ENCODE measurements around the gene GHR.
"Not testable (repeated sequence)": the region's sequence is repeated elsewhere in the genome, so short reads cannot be mapped to it uniquely, and the experiment has no call there.

Gene GHR

GRCh38 chr5:42680046-42680445 is 256.8 kb downstream of the GHR start:
- no peaks in the 10 kb centered on the region for H3K9me2 ChIP-seq (replicated peaks; ENCODE audit: insufficient read depth, low read length)
- H3K27me3 ChIP-seq (replicated peaks; ENCODE audit: insufficient read depth, low read length): no peaks in the 10 kb centered on the region
- H3F3A ChIP-seq (ENCODE audit: insufficient read depth, low read length): peaks cover 3% of the 10 kb centered on the region; the same call in 1 of the 2 replicates
- no peak for TF ChIP-seq CTCF (IDR thresholded peaks at IDR 0.05; ENCODE audit: low read length)
- no peak for TF ChIP-seq EZH2phosphoT487 (IDR thresholded peaks at IDR 0.05; ENCODE audit: low read length)
- TF ChIP-seq EZH2 (optimal IDR thresholded peaks at IDR 0.05; ENCODE audit: low read depth, low read length): no peak
- H3K9me3 ChIP-seq (replicated peaks; ENCODE audit: insufficient read depth, low read length): no peaks in the 10 kb centered on the region; the same call in 1 of the 2 replicates
- no peak overlapping the region for H3K9ac ChIP-seq (ENCODE audit: low read length)
- no peaks in the 10 kb centered on the region for H3K36me3 ChIP-seq (replicated peaks; ENCODE audit: insufficient read depth, low read length)
- DNase-seq: no peak
- no peaks in the 10 kb centered on the region for H3K79me2 ChIP-seq (ENCODE audit: low read length)
- no peak overlapping the region for H2AFZ ChIP-seq (ENCODE audit: low read length)
- H3K4me1 ChIP-seq (ENCODE audit: low read length): peaks cover 16% of the 10 kb centered on the region
- no peaks in the 10 kb centered on the region for H4K20me1 ChIP-seq (ENCODE audit: insufficient read depth, low read length)
- no peak overlapping the region for H3K27ac ChIP-seq (ENCODE audit: low read length)
- H3K4me2 ChIP-seq (ENCODE audit: low read depth, low read length): no peak overlapping the region
- no peak overlapping the region for H3K4me3 ChIP-seq (ENCODE audit: low read length)

- H3K79me2 ChIP-seq (ENCODE audit: low read length); H3K9me2 ChIP-seq (replicated peaks; ENCODE audit: insufficient read depth, low read length); H3K27ac ChIP-seq (ENCODE audit: low read length); H3K27me3 ChIP-seq (replicated peaks; ENCODE audit: insufficient read depth, low read length); H3K36me3 ChIP-seq (replicated peaks; ENCODE audit: insufficient read depth, low read length); H3K9me3 ChIP-seq (replicated peaks; ENCODE audit: insufficient read depth, low read length); DNase-seq; H3K9ac ChIP-seq (ENCODE audit: low read length); H3F3A ChIP-seq (ENCODE audit: insufficient read depth, low read length); H2AFZ ChIP-seq (ENCODE audit: low read length); H3K4me3 ChIP-seq (ENCODE audit: low read length); H3K4me1 ChIP-seq (ENCODE audit: low read length); H4K20me1 ChIP-seq (ENCODE audit: insufficient read depth, low read length); H3K4me2 ChIP-seq (ENCODE audit: low read depth, low read length): not testable (repeated sequence)
Observed at GRCh38 chr5:42685078-42685477, 261.8 kb downstream of the GHR start.

GRCh38 chr5:42689391-42689790 is 266.2 kb downstream of the GHR start:
- no peak overlapping the region for H3K4me3 ChIP-seq (ENCODE audit: low read length)
- no peak for DNase-seq
- H3K4me1 ChIP-seq (ENCODE audit: low read length): no peaks in the 10 kb centered on the region
- H3F3A ChIP-seq (ENCODE audit: insufficient read depth, low read length): no peaks in the 10 kb centered on the region
- H4K20me1 ChIP-seq (ENCODE audit: insufficient read depth, low read length): no peaks in the 10 kb centered on the region
- no peak overlapping the region for H2AFZ ChIP-seq (ENCODE audit: low read length)
- H3K79me2 ChIP-seq (ENCODE audit: low read length): no peaks in the 10 kb centered on the region
- H3K27me3 ChIP-seq (replicated peaks; ENCODE audit: insufficient read depth, low read length): no peaks in the 10 kb centered on the region
- H3K9me2 ChIP-seq (replicated peaks; ENCODE audit: insufficient read depth, low read length): no peaks in the 10 kb centered on the region
- H3K9me3 ChIP-seq (replicated peaks; ENCODE audit: insufficient read depth, low read length): no peaks in the 10 kb centered on the region
- no peak overlapping the region for H3K4me2 ChIP-seq (ENCODE audit: low read depth, low read length)
- TF ChIP-seq EZH2 (optimal IDR thresholded peaks at IDR 0.05; ENCODE audit: low read depth, low read length): no peak
- no peak for TF ChIP-seq EZH2phosphoT487 (IDR thresholded peaks at IDR 0.05; ENCODE audit: low read length)
- no peak for TF ChIP-seq CTCF (IDR thresholded peaks at IDR 0.05; ENCODE audit: low read length)
- H3K9ac ChIP-seq (ENCODE audit: low read length): no peak overlapping the region
- H3K36me3 ChIP-seq (replicated peaks; ENCODE audit: insufficient read depth, low read length): no peaks in the 10 kb centered on the region
- no peak overlapping the region for H3K27ac ChIP-seq (ENCODE audit: low read length)

- Histone ChIP-seq H3K4me2 (ENCODE audit: low read depth, low read length) (peak overlapping the region; percentile 7; the same call in 1 of the 2 replicates), H3K36me3 (replicated peaks; ENCODE audit: insufficient read depth, low read length) (no peaks in the 10 kb centered on the region), H3K9me3 (replicated peaks; ENCODE audit: insufficient read depth, low read length) (no peaks in the 10 kb centered on the region), H3K79me2 (ENCODE audit: low read length) (no peaks in the 10 kb centered on the region), H3K27me3 (replicated peaks; ENCODE audit: insufficient read depth, low read length) (no peaks in the 10 kb centered on the region), H3K9ac (ENCODE audit: low read length) (no peak overlapping the region), H3K9me2 (replicated peaks; ENCODE audit: insufficient read depth, low read length) (no peaks in the 10 kb centered on the region), H3K27ac (ENCODE audit: low read length) (no peak overlapping the region), H3K4me3 (ENCODE audit: low read length) (no peak overlapping the region), H2AFZ (ENCODE audit: low read length) (no peak overlapping the region), H3F3A (ENCODE audit: insufficient read depth, low read length) (no peaks in the 10 kb centered on the region), H4K20me1 (ENCODE audit: insufficient read depth, low read length) (no peaks in the 10 kb centered on the region), H3K4me1 (ENCODE audit: low read length) (no peaks in the 10 kb centered on the region)
- DNase-seq: peak; percentile 21
- TF ChIP-seq EZH2phosphoT487 (IDR thresholded peaks at IDR 0.05; ENCODE audit: low read length) (no peak), CTCF (IDR thresholded peaks at IDR 0.05; ENCODE audit: low read length) (no peak), EZH2 (optimal IDR thresholded peaks at IDR 0.05; ENCODE audit: low read depth, low read length) (no peak)
Observed at GRCh38 chr5:42691413-42691937, 268.2 kb downstream of the GHR start.
